GM23338 (cell line): ENCODE results near the gene ZNF784. TPM values are rescaled to one million over a fixed set of nuclear protein-coding genes. Genes with fewer than 3 reads are reported as not detected.

Source experiments
- ATAC-seq: fragments of 200-7000 bp; cut with Tn5 transposase; 3 replicates; pipeline ENCODE4 v1.9.1; 2020
- DNase-seq: peaks from one replicate; pipeline ENCODE4 v3.0.0-alpha.2; 2015; ENCODE audit warnings: low spot score
- H2AFZ ChIP-seq: fragments of 200-600 bp; sonication (generic); 2 replicates; pipeline ENCODE4 v1.8.0; 2016; ENCODE audit warnings: antibody characterized with exemption, mild to moderate bottlenecking, moderate library complexity
- H3F3A ChIP-seq: fragments of 200-600 bp; sonication (generic); replicated peaks from 2 replicates; pipeline ENCODE4 v1.8.0; 2017; ENCODE audit warnings: antibody characterized with exemption, mixed run types, low read depth
- H3K27ac ChIP-seq: fragments of 200-600 bp; sonication (generic); 2 replicates; pipeline ENCODE4 v1.6.1; 2016; ENCODE audit warnings: low read depth
- H3K27me3 ChIP-seq: fragments of 200-600 bp; sonication (generic); 2 replicates; pipeline ENCODE4 v1.8.0; 2016; ENCODE audit warnings: mild to moderate bottlenecking, mixed run types, moderate library complexity; ENCODE audit not compliant: insufficient read depth
- H3K36me3 ChIP-seq: fragments of 200-600 bp; sonication (generic); 2 replicates; pipeline ENCODE4 v1.8.0; 2016; ENCODE audit warnings: mild to moderate bottlenecking; ENCODE audit not compliant: insufficient read depth
- H3K4me1 ChIP-seq: fragments of 200-600 bp; sonication (generic); 2 replicates; pipeline ENCODE4 v1.8.0; 2016; ENCODE audit warnings: mild to moderate bottlenecking, moderate library complexity; ENCODE audit not compliant: insufficient read depth
- H3K4me2 ChIP-seq: fragments of 200-600 bp; sonication (generic); 2 replicates; pipeline ENCODE4 v1.7.1; 2017; ENCODE audit warnings: mixed run types
- H3K4me3 ChIP-seq: fragments of 200-600 bp; sonication (generic); 2 replicates; pipeline ENCODE4 v1.6.1; 2016; ENCODE audit warnings: mixed run types
- H3K79me2 ChIP-seq: fragments of 200-600 bp; sonication (generic); replicated peaks from 2 replicates; pipeline ENCODE4 v1.8.0; 2017; ENCODE audit warnings: mild to moderate bottlenecking; ENCODE audit not compliant: insufficient read depth
- H3K9me2 ChIP-seq: fragments of 200-600 bp; sonication (generic); 2 replicates; pipeline ENCODE4 v1.8.0; 2017; ENCODE audit not compliant: insufficient read depth
- H4K20me1 ChIP-seq: fragments of 200-600 bp; sonication (generic); replicated peaks from 2 replicates; pipeline ENCODE4 v1.8.0; 2017; ENCODE audit warnings: mild to moderate bottlenecking; ENCODE audit not compliant: insufficient read depth
- H3K27ac Mint-ChIP-seq: 2 replicates; pipeline ENCODE4 v1.8.0; 2020; ENCODE audit warnings: inconsistent platforms, mild to moderate bottlenecking, moderate library complexity, mixed read lengths
- H3K27me3 Mint-ChIP-seq: 3 replicates; pipeline ENCODE4 v1.8.0; 2022; ENCODE audit warnings: low read depth, mild to moderate bottlenecking, moderate library complexity, mixed read lengths, inconsistent platforms; ENCODE audit not compliant: insufficient read depth, poor library complexity
- H3K36me3 Mint-ChIP-seq: 3 replicates; pipeline ENCODE4 v1.8.0; 2021; ENCODE audit warnings: low read depth, mild to moderate bottlenecking, inconsistent platforms, moderate library complexity, mixed read lengths
- H3K4me1 Mint-ChIP-seq: 3 replicates; pipeline ENCODE4 v1.8.0; 2020; ENCODE audit warnings: mild to moderate bottlenecking, inconsistent platforms, mixed read lengths
- H3K4me3 Mint-ChIP-seq: 3 replicates; pipeline ENCODE4 v1.8.0; 2021; ENCODE audit warnings: moderate library complexity, mild to moderate bottlenecking, inconsistent platforms, mixed read lengths
- H3K9me3 Mint-ChIP-seq: 3 replicates; pipeline ENCODE4 v1.8.0; 2020; ENCODE audit warnings: moderate library complexity, mild to moderate bottlenecking, inconsistent platforms, mixed read lengths
- CREB1 ChIP-seq: fragments of 250-450 bp; sonication (Bioruptor Pico); IDR thresholded peaks from 2 replicates; pipeline ENCODE4 v1.5.0; 2020; ENCODE audit warnings: low read depth, mild to moderate bottlenecking, moderate library complexity
- NANOG ChIP-seq: IDR thresholded peaks from 2 replicates; pipeline ENCODE4 v1.6.1; 2016; ENCODE audit warnings: antibody characterized with exemption, borderline replicate concordance
- STAT1 ChIP-seq: IDR thresholded peaks from one replicate; pipeline ENCODE4 v1.6.1; 2016; ENCODE audit warnings: antibody characterized with exemption; ENCODE audit not compliant: unreplicated experiment
- ZNF114 ChIP-seq: fragments of 250-450 bp; sonication (Bioruptor Pico); IDR thresholded peaks from 2 replicates; pipeline ENCODE4 v1.5.0; 2020; ENCODE audit warnings: mild to moderate bottlenecking, moderate library complexity
- ZNF331 ChIP-seq: fragments of 250-450 bp; sonication (Bioruptor Pico); IDR thresholded peaks from 2 replicates; pipeline ENCODE4 v1.5.0; 2020; ENCODE audit warnings: low read depth, mild to moderate bottlenecking, moderate library complexity
- polyA plus RNA-seq: library from polyadenylated mRNA; unstranded; fragments of >200 nt; fragmentation: Nextera tagmentation; extraction: Ambion mirVana; gene quantifications from 2 replicates; pipeline ENCODE4 v1.2.1, GENCODE V29; 2016
- total RNA-seq: library from RNA; depleted of rRNA; stranded (reverse); fragments of >200 nt; shearing (Covaris generic); gene quantifications from 2 replicates; pipeline ENCODE4 v1.2.3, GENCODE V29; 2014
- TF ChIP-seq, protein P1 (sequence below): IDR thresholded peaks from one replicate; pipeline ENCODE4 v1.6.1; 2018; ENCODE audit warnings: antibody characterized with exemption; ENCODE audit not compliant: unreplicated experiment
- TF ChIP-seq, protein P2 (sequence below), 2 experiments: fragments of 200-600 bp in 1 of 2; sonication (generic) in 1 of 2; conservative IDR thresholded peaks; 2 replicates each; pipeline versions ENCODE4 v1.5.1 to v1.6.1; 2016 to 2017; ENCODE audit warnings: antibody characterized with exemption in 2 of 2, low read depth in 2 of 2, mild to moderate bottlenecking in 2 of 2, moderate library complexity in 1 of 2
- TF ChIP-seq, protein P3 (sequence below): fragments of 250-450 bp; sonication (Bioruptor Pico); IDR thresholded peaks from 2 replicates; pipeline ENCODE4 v1.5.0; 2020; ENCODE audit warnings: mild to moderate bottlenecking, moderate library complexity
- TF ChIP-seq, protein P4 (sequence below): IDR thresholded peaks from 2 replicates; pipeline ENCODE4 v1.6.1; 2016; ENCODE audit warnings: antibody characterized with exemption

The ZNF784 gene
- total and polyA plus RNA-seq, 2 experiments from 2014 or later = 1.5 to 6.7 TPM

DNA sequence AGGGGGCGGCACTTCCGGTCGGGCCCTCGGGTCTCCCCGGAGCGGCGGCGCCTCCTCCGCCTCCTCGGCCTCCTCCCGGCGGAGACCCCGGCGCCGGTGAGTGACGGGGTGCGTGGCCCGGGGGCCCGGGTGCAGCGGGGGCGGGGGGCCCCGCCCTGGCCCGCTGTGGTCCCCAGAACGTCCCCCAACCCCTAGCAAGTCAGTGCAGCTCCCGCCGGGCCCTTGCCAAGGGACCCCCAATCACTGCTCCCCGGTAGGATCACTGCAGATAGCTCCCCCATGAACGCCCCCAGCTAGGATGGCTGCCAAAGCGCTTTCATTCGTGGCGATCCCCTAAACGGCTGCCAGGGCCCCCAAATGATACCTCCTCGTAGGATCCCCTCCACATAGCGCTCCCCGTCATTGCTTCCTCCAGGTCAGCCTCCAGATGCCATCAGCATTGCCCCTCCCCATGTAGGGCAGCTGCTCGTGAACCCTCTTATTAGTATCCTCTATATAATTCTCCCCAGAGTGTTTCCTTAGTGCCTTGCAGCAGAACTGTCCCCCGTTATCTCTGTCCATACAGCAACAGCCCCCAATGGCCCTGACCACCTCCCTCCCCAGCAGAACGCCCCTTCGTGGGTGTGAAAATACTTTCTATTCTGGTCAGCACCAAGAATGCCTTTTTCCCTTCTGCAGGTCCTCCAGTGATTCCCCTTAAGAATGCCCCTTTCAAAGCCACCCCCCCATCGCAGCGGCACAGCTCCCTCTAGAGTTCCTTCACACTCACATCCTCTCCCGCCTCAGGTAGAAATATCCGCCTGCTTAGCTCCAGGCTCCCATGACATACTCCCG is 18.5 kb downstream of the ZNF784 start, which contains the start of gene ZNF865 (continued):
- TF ChIP-seq, protein P1, sequence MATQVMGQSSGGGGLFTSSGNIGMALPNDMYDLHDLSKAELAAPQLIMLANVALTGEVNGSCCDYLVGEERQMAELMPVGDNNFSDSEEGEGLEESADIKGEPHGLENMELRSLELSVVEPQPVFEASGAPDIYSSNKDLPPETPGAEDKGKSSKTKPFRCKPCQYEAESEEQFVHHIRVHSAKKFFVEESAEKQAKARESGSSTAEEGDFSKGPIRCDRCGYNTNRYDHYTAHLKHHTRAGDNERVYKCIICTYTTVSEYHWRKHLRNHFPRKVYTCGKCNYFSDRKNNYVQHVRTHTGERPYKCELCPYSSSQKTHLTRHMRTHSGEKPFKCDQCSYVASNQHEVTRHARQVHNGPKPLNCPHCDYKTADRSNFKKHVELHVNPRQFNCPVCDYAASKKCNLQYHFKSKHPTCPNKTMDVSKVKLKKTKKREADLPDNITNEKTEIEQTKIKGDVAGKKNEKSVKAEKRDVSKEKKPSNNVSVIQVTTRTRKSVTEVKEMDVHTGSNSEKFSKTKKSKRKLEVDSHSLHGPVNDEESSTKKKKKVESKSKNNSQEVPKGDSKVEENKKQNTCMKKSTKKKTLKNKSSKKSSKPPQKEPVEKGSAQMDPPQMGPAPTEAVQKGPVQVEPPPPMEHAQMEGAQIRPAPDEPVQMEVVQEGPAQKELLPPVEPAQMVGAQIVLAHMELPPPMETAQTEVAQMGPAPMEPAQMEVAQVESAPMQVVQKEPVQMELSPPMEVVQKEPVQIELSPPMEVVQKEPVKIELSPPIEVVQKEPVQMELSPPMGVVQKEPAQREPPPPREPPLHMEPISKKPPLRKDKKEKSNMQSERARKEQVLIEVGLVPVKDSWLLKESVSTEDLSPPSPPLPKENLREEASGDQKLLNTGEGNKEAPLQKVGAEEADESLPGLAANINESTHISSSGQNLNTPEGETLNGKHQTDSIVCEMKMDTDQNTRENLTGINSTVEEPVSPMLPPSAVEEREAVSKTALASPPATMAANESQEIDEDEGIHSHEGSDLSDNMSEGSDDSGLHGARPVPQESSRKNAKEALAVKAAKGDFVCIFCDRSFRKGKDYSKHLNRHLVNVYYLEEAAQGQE = no peak
- TF ChIP-seq, protein P2, sequence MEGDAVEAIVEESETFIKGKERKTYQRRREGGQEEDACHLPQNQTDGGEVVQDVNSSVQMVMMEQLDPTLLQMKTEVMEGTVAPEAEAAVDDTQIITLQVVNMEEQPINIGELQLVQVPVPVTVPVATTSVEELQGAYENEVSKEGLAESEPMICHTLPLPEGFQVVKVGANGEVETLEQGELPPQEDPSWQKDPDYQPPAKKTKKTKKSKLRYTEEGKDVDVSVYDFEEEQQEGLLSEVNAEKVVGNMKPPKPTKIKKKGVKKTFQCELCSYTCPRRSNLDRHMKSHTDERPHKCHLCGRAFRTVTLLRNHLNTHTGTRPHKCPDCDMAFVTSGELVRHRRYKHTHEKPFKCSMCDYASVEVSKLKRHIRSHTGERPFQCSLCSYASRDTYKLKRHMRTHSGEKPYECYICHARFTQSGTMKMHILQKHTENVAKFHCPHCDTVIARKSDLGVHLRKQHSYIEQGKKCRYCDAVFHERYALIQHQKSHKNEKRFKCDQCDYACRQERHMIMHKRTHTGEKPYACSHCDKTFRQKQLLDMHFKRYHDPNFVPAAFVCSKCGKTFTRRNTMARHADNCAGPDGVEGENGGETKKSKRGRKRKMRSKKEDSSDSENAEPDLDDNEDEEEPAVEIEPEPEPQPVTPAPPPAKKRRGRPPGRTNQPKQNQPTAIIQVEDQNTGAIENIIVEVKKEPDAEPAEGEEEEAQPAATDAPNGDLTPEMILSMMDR (conservative IDR thresholded peaks at IDR 0.05; ENCODE audit: low read depth in 2 of 2) = peak; percentile 72 to 83
- 0 out of 2 replicates have a peak, but pooled peaks have one; percentile 10 for TF ChIP-seq CREB1 (CRISPR knock-in tag)

DNA sequence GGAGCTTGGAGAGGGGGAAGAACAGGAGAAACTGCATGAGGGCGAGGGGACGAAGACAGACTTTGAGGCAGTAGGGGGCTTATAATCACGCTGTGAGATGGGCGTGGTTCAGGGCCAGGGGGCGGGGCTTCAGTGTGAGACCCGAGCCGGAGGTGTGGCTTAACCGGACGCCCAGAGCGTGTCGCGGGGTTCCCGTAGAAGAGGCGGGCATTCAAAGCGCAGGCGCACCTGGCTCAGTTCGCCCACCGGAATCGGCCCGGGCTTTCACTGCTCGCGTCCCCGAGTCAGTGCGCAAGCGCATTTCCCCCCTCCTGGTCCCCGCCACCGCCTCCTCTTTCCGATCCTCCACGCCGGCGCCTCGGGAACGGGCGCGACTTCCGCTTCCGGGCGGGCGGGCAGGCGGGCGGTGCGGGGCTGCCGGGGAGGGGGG is 19.1 kb downstream of the ZNF784 start:
- no peak overlapping the region for H2AFZ ChIP-seq
- peak overlapping the region; percentile 98 for H3K27ac Mint-ChIP-seq
- peaks cover 14% of the 10 kb centered on the region for H3K79me2 ChIP-seq
- TF ChIP-seq, protein P3, sequence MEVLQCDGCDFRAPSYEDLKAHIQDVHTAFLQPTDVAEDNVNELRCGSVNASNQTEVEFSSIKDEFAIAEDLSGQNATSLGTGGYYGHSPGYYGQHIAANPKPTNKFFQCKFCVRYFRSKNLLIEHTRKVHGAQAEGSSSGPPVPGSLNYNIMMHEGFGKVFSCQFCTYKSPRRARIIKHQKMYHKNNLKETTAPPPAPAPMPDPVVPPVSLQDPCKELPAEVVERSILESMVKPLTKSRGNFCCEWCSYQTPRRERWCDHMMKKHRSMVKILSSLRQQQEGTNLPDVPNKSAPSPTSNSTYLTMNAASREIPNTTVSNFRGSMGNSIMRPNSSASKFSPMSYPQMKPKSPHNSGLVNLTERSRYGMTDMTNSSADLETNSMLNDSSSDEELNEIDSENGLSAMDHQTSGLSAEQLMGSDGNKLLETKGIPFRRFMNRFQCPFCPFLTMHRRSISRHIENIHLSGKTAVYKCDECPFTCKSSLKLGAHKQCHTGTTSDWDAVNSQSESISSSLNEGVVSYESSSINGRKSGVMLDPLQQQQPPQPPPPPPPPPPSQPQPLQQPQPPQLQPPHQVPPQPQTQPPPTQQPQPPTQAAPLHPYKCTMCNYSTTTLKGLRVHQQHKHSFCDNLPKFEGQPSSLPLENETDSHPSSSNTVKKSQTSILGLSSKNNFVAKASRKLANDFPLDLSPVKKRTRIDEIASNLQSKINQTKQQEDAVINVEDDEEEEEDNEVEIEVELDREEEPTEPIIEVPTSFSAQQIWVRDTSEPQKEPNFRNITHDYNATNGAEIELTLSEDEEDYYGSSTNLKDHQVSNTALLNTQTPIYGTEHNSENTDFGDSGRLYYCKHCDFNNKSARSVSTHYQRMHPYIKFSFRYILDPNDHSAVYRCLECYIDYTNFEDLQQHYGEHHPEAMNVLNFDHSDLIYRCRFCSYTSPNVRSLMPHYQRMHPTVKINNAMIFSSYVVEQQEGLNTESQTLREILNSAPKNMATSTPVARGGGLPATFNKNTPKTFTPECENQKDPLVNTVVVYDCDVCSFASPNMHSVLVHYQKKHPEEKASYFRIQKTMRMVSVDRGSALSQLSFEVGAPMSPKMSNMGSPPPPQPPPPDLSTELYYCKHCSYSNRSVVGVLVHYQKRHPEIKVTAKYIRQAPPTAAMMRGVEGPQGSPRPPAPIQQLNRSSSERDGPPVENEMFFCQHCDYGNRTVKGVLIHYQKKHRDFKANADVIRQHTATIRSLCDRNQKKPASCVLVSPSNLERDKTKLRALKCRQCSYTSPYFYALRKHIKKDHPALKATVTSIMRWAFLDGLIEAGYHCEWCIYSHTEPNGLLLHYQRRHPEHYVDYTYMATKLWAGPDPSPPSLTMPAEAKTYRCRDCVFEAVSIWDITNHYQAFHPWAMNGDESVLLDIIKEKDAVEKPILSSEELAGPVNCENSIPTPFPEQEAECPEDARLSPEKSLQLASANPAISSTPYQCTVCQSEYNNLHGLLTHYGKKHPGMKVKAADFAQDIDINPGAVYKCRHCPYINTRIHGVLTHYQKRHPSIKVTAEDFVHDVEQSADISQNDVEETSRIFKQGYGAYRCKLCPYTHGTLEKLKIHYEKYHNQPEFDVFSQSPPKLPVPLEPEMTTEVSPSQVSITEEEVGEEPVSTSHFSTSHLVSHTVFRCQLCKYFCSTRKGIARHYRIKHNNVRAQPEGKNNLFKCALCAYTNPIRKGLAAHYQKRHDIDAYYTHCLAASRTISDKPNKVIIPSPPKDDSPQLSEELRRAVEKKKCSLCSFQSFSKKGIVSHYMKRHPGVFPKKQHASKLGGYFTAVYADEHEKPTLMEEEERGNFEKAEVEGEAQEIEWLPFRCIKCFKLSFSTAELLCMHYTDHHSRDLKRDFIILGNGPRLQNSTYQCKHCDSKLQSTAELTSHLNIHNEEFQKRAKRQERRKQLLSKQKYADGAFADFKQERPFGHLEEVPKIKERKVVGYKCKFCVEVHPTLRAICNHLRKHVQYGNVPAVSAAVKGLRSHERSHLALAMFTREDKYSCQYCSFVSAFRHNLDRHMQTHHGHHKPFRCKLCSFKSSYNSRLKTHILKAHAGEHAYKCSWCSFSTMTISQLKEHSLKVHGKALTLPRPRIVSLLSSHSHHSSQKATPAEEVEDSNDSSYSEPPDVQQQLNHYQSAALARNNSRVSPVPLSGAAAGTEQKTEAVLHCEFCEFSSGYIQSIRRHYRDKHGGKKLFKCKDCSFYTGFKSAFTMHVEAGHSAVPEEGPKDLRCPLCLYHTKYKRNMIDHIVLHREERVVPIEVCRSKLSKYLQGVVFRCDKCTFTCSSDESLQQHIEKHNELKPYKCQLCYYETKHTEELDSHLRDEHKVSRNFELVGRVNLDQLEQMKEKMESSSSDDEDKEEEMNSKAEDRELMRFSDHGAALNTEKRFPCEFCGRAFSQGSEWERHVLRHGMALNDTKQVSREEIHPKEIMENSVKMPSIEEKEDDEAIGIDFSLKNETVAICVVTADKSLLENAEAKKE (CRISPR knock-in tag) = no peak
- TF ChIP-seq NANOG (no peak), STAT1 (no peak), ZNF331 (CRISPR knock-in tag) (no peak), ZNF114 (CRISPR knock-in tag) (no peak), CREB1 (CRISPR knock-in tag) (peak; percentile 32; the same call in 1 of the 2 replicates)
- TF ChIP-seq, protein P4, sequence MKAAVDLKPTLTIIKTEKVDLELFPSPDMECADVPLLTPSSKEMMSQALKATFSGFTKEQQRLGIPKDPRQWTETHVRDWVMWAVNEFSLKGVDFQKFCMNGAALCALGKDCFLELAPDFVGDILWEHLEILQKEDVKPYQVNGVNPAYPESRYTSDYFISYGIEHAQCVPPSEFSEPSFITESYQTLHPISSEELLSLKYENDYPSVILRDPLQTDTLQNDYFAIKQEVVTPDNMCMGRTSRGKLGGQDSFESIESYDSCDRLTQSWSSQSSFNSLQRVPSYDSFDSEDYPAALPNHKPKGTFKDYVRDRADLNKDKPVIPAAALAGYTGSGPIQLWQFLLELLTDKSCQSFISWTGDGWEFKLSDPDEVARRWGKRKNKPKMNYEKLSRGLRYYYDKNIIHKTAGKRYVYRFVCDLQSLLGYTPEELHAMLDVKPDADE = peak; percentile 55; the same call in 1 of the 2 replicates

More for the DNA sequence above, 19.1 kb downstream of the ZNF784 start:
- H3K4me2 ChIP-seq = peak overlapping the region; percentile 87; the same call in 1 of the 2 replicates
- H3K27ac ChIP-seq = peak overlapping the region; percentile 99
- Mint-ChIP-seq H3K4me3 (peak overlapping the region; percentile 82), H3K27me3 (peaks cover 36% of the 10 kb centered on the region), H3K4me1 (peaks cover 34% of the 10 kb centered on the region), H3K36me3 (peaks cover 24% of the 10 kb centered on the region), H3K9me3 (peaks cover 6% of the 10 kb centered on the region)
- peaks cover 5% of the 10 kb centered on the region; the same call in 1 of the 2 replicates for H3K36me3 ChIP-seq
- H3F3A ChIP-seq = peaks cover 22% of the 10 kb centered on the region
- peaks cover 22% of the 10 kb centered on the region for H3K4me1 ChIP-seq
- peak overlapping the region; percentile 84 for H3K4me3 ChIP-seq
- H3K9me2 ChIP-seq = no peaks in the 10 kb centered on the region
- ATAC-seq (peak; percentile 48), DNase-seq (peak; percentile 96)
- peaks cover 18% of the 10 kb centered on the region for H4K20me1 ChIP-seq
- H3K27me3 ChIP-seq = no peaks in the 10 kb centered on the region
